Measurements from ENCODE around the gene ADCK2. TPM values are rescaled to one million over a fixed set of nuclear protein-coding genes. Genes with fewer than 3 reads are reported as not detected.
"Not testable (repeated sequence)": the region's sequence is repeated elsewhere in the genome, so short reads cannot be mapped to it uniquely, and the experiment has no call there.

The ADCK2 gene
- total RNA-seq, 4 donors from 2014 or later, result 19.8 to 40.4 (median 25.8) TPM

DNA sequence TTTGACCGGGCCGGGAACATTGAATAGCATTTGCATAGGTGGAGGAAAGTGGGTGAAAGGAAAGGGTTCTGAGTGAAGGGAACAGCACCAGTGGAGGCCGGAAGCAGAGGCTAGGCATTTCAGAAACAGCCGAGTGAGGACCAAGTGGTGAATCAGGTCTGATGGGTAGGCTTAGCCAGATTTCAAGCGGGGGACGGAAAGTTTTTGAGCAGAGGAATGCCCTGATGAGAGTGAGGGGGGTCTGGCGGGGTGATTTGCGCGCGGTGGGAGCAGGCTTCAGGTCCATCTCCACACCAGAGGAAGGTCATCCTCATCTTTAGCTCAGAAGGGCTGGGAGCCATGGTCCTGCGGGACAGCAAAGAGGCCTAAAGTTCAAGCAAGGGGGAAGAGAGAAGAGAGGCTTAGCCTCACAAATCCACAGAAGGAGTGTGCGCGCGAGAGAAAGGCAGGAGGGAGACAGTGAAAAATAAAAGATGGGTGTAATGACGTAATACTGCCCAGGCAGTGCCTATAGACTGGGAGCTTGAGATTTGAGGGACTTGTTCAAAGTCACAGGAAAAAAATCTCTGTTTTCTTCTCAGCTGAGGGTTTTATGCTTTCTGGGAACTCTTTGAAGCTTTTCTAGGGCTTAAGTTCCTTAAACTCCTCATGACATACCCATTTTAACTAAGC lies 31.1 kb upstream of the ADCK2 start:
- H3K4me3 ChIP-seq, result peak overlapping the region in 1 of 4 donors; percentile 72
- peaks cover 0 to 18% (median 9%) of the 10 kb centered on the region in 4 donors for H3K4me1 ChIP-seq
- no peaks in the 10 kb centered on the region for H3K9me3 ChIP-seq
- H3K36me3 ChIP-seq, result no peaks in the 10 kb centered on the region
- DNase-seq, result no peak
- peak overlapping the region in 3 of 4 donors; percentile 65 to 91 (median 83) for H3K27ac ChIP-seq
- TF ChIP-seq, protein P1, sequence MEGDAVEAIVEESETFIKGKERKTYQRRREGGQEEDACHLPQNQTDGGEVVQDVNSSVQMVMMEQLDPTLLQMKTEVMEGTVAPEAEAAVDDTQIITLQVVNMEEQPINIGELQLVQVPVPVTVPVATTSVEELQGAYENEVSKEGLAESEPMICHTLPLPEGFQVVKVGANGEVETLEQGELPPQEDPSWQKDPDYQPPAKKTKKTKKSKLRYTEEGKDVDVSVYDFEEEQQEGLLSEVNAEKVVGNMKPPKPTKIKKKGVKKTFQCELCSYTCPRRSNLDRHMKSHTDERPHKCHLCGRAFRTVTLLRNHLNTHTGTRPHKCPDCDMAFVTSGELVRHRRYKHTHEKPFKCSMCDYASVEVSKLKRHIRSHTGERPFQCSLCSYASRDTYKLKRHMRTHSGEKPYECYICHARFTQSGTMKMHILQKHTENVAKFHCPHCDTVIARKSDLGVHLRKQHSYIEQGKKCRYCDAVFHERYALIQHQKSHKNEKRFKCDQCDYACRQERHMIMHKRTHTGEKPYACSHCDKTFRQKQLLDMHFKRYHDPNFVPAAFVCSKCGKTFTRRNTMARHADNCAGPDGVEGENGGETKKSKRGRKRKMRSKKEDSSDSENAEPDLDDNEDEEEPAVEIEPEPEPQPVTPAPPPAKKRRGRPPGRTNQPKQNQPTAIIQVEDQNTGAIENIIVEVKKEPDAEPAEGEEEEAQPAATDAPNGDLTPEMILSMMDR (IDR thresholded peaks at IDR 0.05), result no peak
- H3K27me3 ChIP-seq, result no peaks in the 10 kb centered on the region

DNA sequence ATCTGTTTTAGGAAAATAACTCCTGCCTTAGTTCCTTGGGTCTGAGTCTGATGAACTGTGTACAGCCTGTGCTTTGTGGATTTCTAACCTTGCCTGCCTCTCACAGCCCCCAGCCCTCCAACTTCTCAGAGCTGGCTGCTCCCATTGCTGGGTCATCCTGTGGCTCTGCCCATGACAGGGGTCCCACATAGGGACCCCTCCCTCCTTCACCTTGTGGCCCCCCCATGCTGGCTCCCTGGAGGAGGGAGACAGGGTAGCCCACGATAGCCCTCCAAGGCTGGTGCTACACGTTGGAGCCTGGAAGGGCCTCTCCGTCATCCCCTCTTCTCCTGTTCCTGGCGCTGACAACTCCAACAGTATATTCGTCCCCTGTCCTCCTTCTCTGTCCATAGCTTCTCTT lies 29.3 kb upstream of the ADCK2 start:
- Histone ChIP-seq H3K9me3 (no peaks in the 10 kb centered on the region), H3K27ac (no peak overlapping the region), H3K36me3 (no peaks in the 10 kb centered on the region), H3K27me3 (no peaks in the 10 kb centered on the region), H3K4me1 (peaks cover 0 to 18% (median 9%) of the 10 kb centered on the region in 4 donors), H3K4me3 (no peak overlapping the region)
- no peak for TF ChIP-seq POLR2A (IDR thresholded peaks at IDR 0.05)
- TF ChIP-seq, protein P1 (IDR thresholded peaks at IDR 0.05), result no peak
- DNase-seq, result no peak

DNA sequence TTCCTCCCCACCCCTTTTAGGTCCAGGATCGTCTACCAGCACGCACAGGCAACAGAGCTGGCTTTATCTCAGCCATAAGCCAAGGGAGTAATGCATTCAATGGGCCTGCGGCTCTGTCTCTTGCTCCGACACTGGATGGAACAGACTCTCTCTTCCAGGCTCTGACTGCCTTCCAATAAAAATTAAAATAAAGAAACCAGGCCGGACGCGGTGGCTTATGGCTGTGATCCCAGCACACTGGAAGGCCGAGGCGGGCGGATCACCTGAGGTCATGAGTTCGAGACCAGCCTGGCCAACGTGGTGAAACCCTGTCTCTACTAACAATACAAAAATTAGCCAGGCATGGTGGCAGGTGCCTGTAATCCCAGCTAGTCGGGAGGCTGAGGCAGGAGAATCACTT lies 28.0 kb upstream of the ADCK2 start:
- not testable (repeated sequence) for H3K27me3 ChIP-seq, DNase-seq, H3K27ac ChIP-seq, H3K36me3 ChIP-seq, H3K9me3 ChIP-seq, H3K4me3 ChIP-seq
- peaks cover 0 to 12% (median 7%) of the 10 kb centered on the region in 4 donors for H3K4me1 ChIP-seq

GRCh38 chr7:140645166-140645900 lies 27.4 kb upstream of the ADCK2 start:
- TF ChIP-seq, protein P1 (IDR thresholded peaks at IDR 0.05), result peak in 1 of 6 experiments; percentile 10
- no peak for TF ChIP-seq POLR2A (IDR thresholded peaks at IDR 0.05)
- Histone ChIP-seq H3K4me1 (peaks cover 0 to 7% (median 2%) of the 10 kb centered on the region in 4 donors), H3K9me3 (no peaks in the 10 kb centered on the region), H3K27me3 (no peaks in the 10 kb centered on the region), H3K4me3 (no peak overlapping the region), H3K36me3 (no peaks in the 10 kb centered on the region), H3K27ac (no peak overlapping the region)
- DNase-seq, result no peak

DNA sequence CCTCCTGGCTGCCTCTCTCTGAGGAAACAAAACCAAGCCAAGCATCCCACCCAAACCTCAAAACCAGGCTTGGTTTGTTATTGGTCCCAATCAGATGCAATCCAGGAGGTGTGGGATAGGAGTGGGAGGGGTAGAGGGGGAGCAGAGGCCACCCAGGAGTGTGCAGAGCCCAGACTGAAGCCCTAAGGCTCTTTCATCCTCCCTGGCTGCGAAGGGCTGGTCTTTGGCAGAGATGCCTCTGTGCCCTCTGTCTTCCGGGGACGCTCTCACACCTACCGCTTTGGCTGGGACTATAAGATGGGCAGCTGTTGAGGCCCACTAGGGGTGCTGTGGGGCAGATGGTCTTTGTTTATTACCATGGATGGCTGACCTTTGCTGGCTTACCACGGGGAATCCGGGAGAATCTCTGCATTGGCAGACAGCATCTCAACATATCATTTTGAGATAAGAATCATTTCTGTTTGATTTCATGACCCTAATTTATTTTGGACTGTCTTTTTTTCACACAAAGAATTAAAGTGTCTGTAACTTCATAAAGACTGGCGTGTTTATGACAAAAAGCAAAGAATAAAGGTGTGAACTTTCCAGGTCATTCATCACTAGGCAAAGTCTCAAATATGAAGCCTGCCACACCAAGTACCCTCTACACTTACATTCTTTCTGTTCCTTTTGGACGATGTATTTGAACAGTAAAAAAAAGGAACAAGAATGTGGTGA lies 25.7 kb upstream of the ADCK2 start:
- no peaks in the 10 kb centered on the region for H3K4me1 ChIP-seq
- H3K9me3 ChIP-seq, result no peaks in the 10 kb centered on the region
- H3K27ac ChIP-seq, result no peak overlapping the region
- no peak overlapping the region for H3K4me3 ChIP-seq
- H3K27me3 ChIP-seq, result no peaks in the 10 kb centered on the region
- peak in 2 of 3 donors; percentile 63 to 76 for DNase-seq
- no peaks in the 10 kb centered on the region for H3K36me3 ChIP-seq
- no peak for TF ChIP-seq POLR2A (IDR thresholded peaks at IDR 0.05)
- TF ChIP-seq, protein P1 (IDR thresholded peaks at IDR 0.05), result peak in 4 of 6 experiments; percentile 28 to 59 (median 44)

All from Peyer's patch (tissue), 4 donors.